Middle frontal gyrus (tissue), 1 donor: Measurements from ENCODE around the gene TREM2.

Experiments used
- DNase-seq: peaks from one replicate; pipeline ENCODE4 v3.0.0-alpha.2; 2015; ENCODE audit warnings: low spot score; ENCODE audit errors: extremely low spot score

Gene TREM2

DNA sequence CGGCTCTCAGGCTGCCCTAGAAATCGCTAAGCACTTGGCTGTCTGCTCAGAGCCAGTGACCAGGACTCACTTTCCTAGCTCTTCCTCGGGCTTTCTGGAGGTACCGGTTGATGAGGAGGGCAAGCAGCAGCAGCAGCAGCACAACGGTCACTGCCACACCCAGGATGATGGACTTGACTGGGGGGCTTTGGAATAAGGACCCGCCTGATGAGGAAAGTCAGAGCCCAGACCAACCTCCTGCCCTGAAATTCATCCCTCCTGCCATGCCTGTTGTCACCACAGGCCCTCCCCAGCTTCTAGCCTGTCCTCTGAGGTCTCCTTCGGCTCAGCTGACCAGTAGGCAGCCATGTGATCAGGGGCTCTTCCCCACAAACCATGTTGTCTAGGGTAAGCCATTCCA lies 21.8 kb upstream of the TREM2 start:
- no peak for DNase-seq

DNA sequence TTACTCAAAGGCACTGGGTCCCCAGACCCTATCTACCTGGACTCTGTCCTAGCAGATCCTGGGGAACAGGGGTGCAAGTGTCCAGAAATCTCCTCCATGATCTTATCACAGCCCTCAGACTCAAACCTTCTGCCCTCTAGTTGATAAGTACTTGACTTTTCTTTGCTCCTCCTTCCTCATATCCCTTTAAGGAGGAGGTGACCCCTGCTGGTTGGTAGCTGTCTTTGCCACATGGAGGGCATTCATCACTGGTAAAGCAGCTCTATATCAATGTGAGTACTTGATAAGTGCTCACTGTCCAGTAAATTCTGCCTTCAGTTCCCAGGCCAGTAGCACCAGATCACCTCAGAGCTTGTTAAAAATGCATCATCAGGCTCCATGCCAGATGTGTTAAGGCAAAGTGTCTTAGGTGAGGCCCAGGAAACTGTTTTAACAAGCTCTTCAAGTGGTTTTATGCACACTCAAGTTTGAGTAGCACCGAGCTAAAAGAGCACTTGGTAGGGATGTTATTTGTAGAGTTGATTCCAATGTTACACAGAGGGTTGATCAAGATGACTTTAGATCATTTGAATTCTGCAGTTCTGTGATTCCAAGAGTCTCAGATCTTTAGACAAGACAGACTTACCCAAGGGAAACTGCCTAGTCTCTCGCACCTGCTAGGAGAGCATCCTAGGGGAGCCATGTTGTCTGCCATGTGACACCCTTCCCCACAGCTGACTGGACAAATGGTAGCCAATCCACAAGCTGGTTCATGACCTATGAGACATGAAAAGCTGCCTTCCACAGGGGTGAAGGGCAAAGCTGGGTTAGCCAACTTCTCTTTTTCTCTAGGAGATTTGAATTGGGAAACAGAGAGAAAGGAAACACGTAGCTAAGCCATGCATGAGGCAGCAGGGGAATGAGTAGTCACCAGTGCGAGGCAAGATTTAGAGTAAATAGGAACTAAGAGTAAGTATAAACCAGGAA lies 19.4 kb upstream of the TREM2 start:
- no peak for DNase-seq

GRCh38 chr6:41181566-41181965 lies 18.6 kb upstream of the TREM2 start:
- DNase-seq: no peak

GRCh38 chr6:41179163-41179562 lies 16.2 kb upstream of the TREM2 start:
- DNase-seq: no peak

GRCh38 chr6:41177695-41178094 lies 14.8 kb upstream of the TREM2 start:
- DNase-seq: no peak

- DNase-seq: no peak
These were observed 14.4 kb upstream of the TREM2 start for GRCh38 chr6:41177287-41177686.

DNA sequence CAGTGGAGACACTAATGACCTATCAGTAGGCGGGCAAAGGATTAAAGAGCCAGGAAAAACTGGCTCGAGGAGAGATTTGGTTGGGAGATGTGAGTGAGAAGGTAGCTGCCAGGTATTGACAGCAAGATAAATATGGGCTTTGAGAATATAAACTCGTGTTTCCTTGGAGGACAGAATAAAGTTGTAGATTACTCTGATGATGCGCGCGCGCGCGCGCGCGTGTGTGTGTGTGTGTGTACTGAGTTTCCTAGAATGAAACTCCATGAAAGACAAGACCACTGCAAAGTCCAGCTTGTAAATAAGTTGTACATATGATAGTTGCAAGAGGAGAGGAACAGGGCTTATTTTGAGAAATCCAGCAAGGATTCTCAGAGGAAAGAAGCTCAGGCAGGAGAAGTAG lies 13.3 kb upstream of the TREM2 start:
- DNase-seq: no peak

- DNase-seq: no peak
These were observed 12.2 kb upstream of the TREM2 start for GRCh38 chr6:41175084-41175483.

GRCh38 chr6:41174610-41175009 lies 11.7 kb upstream of the TREM2 start:
- no peak for DNase-seq

- no peak for DNase-seq
These were observed 9.0 kb upstream of the TREM2 start for GRCh38 chr6:41171908-41172307.

- DNase-seq: no peak
These were observed 7.7 kb upstream of the TREM2 start for GRCh38 chr6:41170547-41171160.

GRCh38 chr6:41167173-41167963 lies 4.5 kb upstream of the TREM2 start:
- no peak for DNase-seq

- no peak for DNase-seq
These were observed 1.7 kb upstream of the TREM2 start for GRCh38 chr6:41164551-41165120.

DNA sequence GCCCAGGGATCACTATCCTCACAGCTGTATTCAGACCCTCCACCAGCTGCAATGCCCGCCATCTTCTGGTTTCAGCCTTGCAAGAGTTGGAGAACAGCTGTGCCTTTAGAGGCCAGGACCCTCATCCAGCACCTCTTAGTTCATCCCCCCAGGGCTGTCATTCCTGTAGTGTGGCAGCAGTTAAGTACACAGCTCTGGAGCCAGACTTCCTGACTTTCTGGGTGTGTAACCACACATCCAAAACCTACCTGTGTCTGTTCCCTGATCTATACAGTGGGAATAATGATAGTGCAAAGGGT lies 452 bp upstream of the TREM2 start:
- no peak for DNase-seq

DNA sequence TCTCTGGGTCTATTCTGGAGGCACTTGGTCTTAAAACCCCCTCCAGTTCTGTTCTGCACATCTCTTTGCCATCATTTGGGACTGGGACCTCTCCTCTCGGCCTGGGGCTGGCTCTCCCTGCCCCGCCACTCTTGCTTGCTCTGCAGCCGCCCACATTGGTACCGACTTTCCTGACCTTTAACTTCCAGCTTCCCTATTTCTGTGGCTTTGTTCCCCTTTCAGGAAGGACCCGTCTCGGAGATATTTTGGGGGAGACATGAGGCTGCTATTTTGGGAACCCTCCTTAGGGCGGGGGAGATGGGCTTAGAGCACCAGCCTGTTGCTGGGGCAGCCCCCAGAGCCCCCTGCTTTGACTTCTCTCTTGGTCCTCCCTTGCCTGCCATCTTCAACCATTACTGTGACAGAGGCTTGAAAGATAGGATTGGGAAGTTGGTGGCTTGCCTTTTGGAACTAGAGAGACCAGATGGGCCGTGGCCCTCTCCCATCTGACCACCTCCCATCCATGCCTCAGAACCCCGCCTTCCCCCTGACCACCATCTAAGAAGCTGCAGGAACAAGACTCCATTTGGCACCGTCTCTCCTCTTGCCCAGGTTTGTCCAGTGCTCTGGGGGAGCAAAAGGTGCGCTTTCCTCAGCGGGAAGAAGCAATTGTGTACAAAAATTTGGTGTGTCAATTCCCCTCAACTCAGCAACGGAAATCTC lies 914 bp downstream of the TREM2 start:
- no peak for DNase-seq

DNA sequence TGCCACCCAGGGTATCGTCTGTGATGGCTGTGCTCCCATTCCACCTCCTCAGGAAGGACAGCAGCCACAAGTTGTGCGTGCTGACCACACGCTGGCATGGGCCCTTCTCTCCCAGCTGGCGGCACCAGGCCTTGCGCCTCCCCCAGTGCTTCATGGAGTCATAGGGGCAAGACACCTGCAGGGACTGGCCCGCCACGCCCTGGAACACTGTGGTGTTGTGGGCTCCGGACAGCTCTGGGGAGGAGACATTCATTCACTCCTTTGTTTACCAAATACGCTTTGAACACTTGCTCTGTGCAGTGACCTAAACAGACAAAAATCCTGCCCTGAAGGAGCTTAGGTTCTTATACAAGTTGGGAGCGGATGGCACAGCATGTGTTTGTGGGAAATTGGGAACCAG lies 1.5 kb downstream of the TREM2 start:
- DNase-seq: no peak

DNA sequence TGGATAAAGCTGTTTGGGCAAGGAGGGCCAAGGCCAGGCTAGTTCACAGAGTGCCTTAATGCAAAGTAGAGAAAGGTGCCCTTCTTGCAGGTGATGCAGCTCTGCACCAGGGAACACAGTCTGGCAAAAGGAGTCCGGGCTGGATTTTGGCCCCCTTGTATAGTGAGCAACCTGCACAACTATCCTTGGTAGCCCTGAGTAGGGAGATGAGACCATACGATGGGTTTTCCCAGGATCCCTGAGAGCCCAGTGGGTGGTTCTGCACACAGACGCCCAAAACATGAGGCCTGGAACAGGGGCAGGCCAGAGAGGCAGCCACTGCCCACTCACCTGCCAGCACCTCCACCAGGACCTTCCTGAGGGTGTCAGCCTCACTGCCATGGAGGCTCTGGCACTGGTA lies 2.0 kb downstream of the TREM2 start:
- no peak for DNase-seq

DNA sequence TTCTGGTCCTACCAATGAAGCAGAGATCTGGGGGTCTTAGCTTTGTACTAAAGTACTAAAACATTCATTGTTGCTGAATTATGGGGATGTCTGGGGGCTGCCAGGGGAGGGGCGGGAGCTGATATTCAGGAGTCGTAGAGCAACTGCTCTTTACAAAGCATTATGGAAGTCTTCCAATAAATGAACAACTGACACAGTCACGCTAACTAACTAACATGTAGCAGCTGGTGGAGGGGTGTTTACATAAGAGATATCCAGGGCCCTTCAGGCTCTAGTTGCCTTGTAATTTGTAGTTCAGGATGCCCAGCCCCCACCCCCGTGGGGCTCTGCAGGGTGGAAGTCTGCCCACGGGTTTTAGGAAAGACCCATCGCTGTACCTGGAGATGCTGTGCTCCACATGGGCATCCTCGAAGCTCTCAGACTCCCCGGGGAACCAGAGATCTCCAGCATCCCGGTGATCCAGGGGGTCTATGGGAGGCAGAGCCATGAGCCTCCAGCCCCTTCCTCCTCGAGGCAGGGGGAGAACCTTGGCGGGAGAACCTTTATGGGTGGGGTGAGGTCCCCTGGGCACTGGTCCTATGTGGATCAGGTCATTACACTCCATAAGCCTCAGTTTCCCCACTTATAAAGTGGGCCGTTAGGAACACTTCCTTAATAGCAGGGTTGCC lies 3.4 kb downstream of the TREM2 start:
- no peak for DNase-seq

GRCh38 chr6:41157323-41157722 lies 5.6 kb downstream of the TREM2 start:
- no peak for DNase-seq

- no peak for DNase-seq
These were observed 6.1 kb downstream of the TREM2 start for GRCh38 chr6:41156771-41157170.

DNA sequence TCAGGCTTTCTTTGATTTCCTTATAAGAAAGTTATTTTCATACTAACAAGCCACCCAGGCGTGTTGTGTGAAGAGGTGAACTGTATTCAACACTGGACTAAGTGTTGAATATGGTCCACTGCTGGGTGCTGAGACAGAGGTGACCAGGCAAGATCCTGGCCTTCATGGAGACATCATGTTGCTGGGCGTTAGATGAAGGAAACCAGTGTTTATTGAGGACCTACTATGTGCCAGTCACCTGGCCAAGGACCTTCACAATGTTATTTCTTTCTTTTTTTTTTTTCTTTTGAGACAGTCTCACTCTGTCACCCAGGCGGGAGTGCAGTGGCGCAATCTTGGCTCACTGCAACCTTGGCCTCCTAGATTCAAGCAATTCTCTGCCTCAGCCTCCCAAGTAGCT lies 6.9 kb downstream of the TREM2 start:
- DNase-seq: no peak
